ENCODE measurements around the gene CYP2R1. TPM values are rescaled to one million over a fixed set of nuclear protein-coding genes. Genes with fewer than 3 reads are reported as not detected.

The CYP2R1 gene
- total RNA-seq, 1 experiment from 2014 or later = 18.3 TPM

- TF ChIP-seq REST (IDR thresholded peaks at IDR 0.05; ENCODE audit: low read depth) (no peak), EGR1 (IDR thresholded peaks at IDR 0.05; ENCODE audit: low read depth) (no peak), TCF7L2 (IDR thresholded peaks at IDR 0.05; ENCODE audit: borderline replicate concordance, extremely low read depth, insufficient read depth, insufficient read length) (no peak), ELF1 (IDR thresholded peaks at IDR 0.05; ENCODE audit: borderline replicate concordance, low read depth) (no peak)
Observed at GRCh38 chr11:14924318-14924717, 32.3 kb upstream of the CYP2R1 start (continued).

DNA sequence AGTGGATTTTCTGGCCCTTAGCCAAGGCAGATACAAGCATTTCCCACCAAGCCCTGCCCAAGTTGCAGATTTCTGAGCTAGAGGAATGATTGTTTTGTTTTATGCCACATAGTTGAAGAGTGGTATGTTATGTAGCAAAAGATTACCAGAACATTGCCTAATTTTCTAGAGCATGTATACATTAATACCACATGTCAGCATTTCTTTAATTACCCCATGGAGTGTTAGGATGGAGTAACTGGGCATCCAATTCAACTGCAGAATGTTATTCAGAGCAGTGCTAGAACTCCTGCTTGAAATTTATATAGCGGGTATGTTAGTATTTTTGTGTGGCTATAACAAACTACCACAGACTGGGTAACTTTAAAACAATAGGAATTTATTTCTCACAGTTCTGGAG lies 24.4 kb upstream of the CYP2R1 start:
- ChIA-PET RAD21 (ENCODE audit: low non-redundant PET in 1 of 2, low total read pairs in 2 of 2, uncharacterized antibody in 2 of 2, unreplicated experiment in 2 of 2) (no interaction called here), CTCF (no interaction called here), POLR2A (no interaction called here)
- TF ChIP-seq RAD21 (IDR thresholded peaks at IDR 0.05; ENCODE audit: low read depth) (no peak), POLR2A (IDR thresholded peaks at IDR 0.05; ENCODE audit: borderline replicate concordance, extremely low read depth, insufficient read depth, insufficient read length) (no peak), ZNF274 (IDR thresholded peaks at IDR 0.05; ENCODE audit: low read depth, low read length) (no peak)
- intact Hi-C loops (cut with micrococcal nuclease) = no loop called here
- H3K27ac ChIP-seq (ENCODE audit: low read depth, low read length) = no peak overlapping the region
- BruUV-seq (replicated peaks) = no TSS peak
- no peak for ATAC-seq
- H3K4me2 ChIP-seq (ENCODE audit: low read length) = no peak overlapping the region
- H3K4me1 ChIP-seq (ENCODE audit: control insufficient read depth in 1 of 2, insufficient read depth in 2 of 2, low read length in 2 of 2) = no peaks in the 10 kb centered on the region
- H3K9me3 ChIP-seq (ENCODE audit: control insufficient read depth in 1 of 2, insufficient read depth in 1 of 2, low read depth in 1 of 2, low read length in 2 of 2) = no peaks in the 10 kb centered on the region
- no peaks in the 10 kb centered on the region for H3K36me3 ChIP-seq (ENCODE audit: control insufficient read depth in 1 of 2, insufficient read depth in 2 of 2, low read length in 2 of 2)
- no peak overlapping the region for H3K9ac ChIP-seq (ENCODE audit: low read length)
- DNase-seq (ENCODE audit: low read depth, low spot score) = no peak
- no peaks in the 10 kb centered on the region for H4K20me1 ChIP-seq (ENCODE audit: insufficient read depth)
- no peak overlapping the region for H2AFZ ChIP-seq (ENCODE audit: low read depth, low read length, poor library complexity, severe bottlenecking)
- H3K4me3 ChIP-seq (replicated peaks in 1 of 2; ENCODE audit: low read depth in 1 of 2, low read length in 2 of 2) = no peak overlapping the region
- no peaks in the 10 kb centered on the region for H3K27me3 ChIP-seq (ENCODE audit: insufficient read depth, low read length)
- H3K79me2 ChIP-seq (ENCODE audit: insufficient read depth, low read length) = no peaks in the 10 kb centered on the region
- H3K9me2 ChIP-seq (ENCODE audit: insufficient read depth) = no peaks in the 10 kb centered on the region

All from HCT116 (cell line).